GM10248 (cell line): ENCODE results near the gene ZNF444.

Experiments used
- CTCF ChIA-PET: fragments of 300-600 bp; sonication (Branson Sonifier 250); formaldehyde crosslinking; extraction: SDS; loops from one replicate; lab custom pipeline; 2021; ENCODE audit warnings: antibody characterized with exemption; lab: Yijun Ruan, JAX
- POLR2A ChIA-PET: fragments of 350-650 bp; sonication (Branson Sonifier 250); formaldehyde crosslinking; extraction: SDS; loops from one replicate; lab custom pipeline; 2020; ENCODE audit warnings: antibody characterized with exemption; lab: Yijun Ruan, JAX
- DNase-seq: peaks from one replicate; pipeline ENCODE4 v3.0.0; 2012; ENCODE audit errors: extremely low spot score
- CTCF ChIP-seq: IDR thresholded peaks from 2 replicates; pipeline ENCODE4 v1.5.1; 2012; ENCODE audit warnings: mild to moderate bottlenecking, low read depth; ENCODE audit errors: extremely low read depth, missing control alignments, control extremely low read depth

Gene ZNF444

GRCh38 chr19:56106993-56107392 lies 34.1 kb upstream of the ZNF444 start:
- ChIA-PET CTCF (interaction anchor here (1.0 to 1.3 kb wide), 2 partner anchors 12 to 26 kb away, joined by 3 to 4 read pairs; no protein-coding TSS in a partner anchor), POLR2A (no interaction called here)
- no peak for TF ChIP-seq CTCF
- no peak for DNase-seq

- CTCF ChIA-PET: interaction anchor here (1.0 to 1.2 kb wide), 3 partner anchors 11 to 31 kb away, joined by 3 to 4 read pairs (median 4); partner anchors contain the start of gene ZNF787
Measured at GRCh38 chr19:56107626-56108351, 33.3 kb upstream of the ZNF444 start.

GRCh38 chr19:56108447-56109195 lies 32.5 kb upstream of the ZNF444 start:
- ChIA-PET CTCF (interaction anchor here (1.0 to 1.2 kb wide), 3 partner anchors 12 to 32 kb away, joined by 3 to 4 read pairs (median 3); partner anchors contain the start of gene ZNF787), POLR2A (no interaction called here)
- TF ChIP-seq CTCF: no peak
- DNase-seq: no peak

More at GRCh38 chr19:56107626-56108351, 33.3 kb upstream of the ZNF444 start:
- TF ChIP-seq CTCF: no peak
- POLR2A ChIA-PET: no interaction called here
- no peak for DNase-seq

- ChIA-PET POLR2A (no interaction called here), CTCF (interaction anchor here (1.2 kb wide), 1 partner anchor 19 kb away, joined by 3 read pairs; no protein-coding TSS in a partner anchor)
- DNase-seq: no peak
- no peak for TF ChIP-seq CTCF
Measured at GRCh38 chr19:56109226-56109625, 31.9 kb upstream of the ZNF444 start.

GRCh38 chr19:56110515-56111448 lies 30.3 kb upstream of the ZNF444 start:
- ChIA-PET POLR2A (interaction anchor here (1.0 kb wide), 1 partner anchor 10 kb away, joined by 4 read pairs; the partner anchor contains the start of gene ZNF787), CTCF (interaction anchor here (1.0 kb wide), 1 partner anchor 61 kb away, joined by 4 read pairs; no protein-coding TSS in a partner anchor)
- no peak for DNase-seq
- no peak for TF ChIP-seq CTCF
